ENCODE results near the gene FAT4. TPM values are rescaled to one million over a fixed set of nuclear protein-coding genes. Genes with fewer than 3 reads are reported as not detected.

Gene FAT4
- total RNA-seq, 2 experiments from 2014 or later, result 0.03 to 0.06 TPM

DNA sequence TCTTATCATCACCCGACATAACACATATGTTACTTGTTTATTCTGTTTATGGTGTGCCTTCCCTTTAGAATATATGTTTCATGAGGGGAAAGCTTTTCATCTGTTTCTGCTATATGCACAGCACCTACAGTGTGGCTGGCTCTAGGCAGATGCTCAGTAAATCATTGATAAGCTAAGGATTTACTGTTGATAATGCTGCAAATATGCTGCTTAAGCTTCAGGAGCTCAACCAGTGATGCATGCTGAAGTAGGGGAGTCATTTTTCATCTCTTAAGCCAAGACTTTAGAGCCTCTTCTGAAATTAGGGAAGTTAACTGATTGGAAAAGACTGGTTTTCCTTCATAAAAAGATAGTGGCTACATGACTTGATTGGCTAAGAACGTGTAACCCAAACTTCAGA, 16.4 kb downstream of the FAT4 start:
- DNase-seq (no peak), ATAC-seq (ENCODE audit: low read depth) (no peak)
- H3K9me3 Mint-ChIP-seq, result no peaks in the 10 kb centered on the region
- H3K4me1 Mint-ChIP-seq, result no peaks in the 10 kb centered on the region
- no peaks in the 10 kb centered on the region for H3K27me3 Mint-ChIP-seq
- H3K36me3 Mint-ChIP-seq, result no peaks in the 10 kb centered on the region
- H3K27ac Mint-ChIP-seq, result no peak overlapping the region
- POLR2A ChIA-PET, result no interaction called here
- H3K4me3 Mint-ChIP-seq, result no peak overlapping the region

DNA sequence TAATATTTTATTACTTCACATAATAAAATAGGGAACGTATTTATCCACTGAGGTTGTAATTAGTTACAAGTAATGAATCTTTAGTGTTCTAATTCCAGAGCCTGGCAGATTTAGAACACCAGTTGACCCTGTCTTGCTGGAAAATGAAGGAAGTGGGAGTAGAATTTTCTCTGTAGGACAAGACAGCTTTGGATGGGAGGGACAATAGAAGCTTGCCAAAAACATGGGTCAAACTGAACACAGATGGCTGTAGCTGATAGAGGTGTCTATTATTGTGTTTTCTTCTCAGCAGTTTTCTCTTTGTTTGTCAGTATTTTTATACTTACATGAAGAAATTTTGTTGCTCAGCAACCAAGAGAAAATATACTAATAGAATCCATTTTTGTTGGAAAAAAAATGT, 20.2 kb downstream of the FAT4 start:
- no peak for ATAC-seq (ENCODE audit: low read depth)
- Mint-ChIP-seq H3K9me3 (no peaks in the 10 kb centered on the region), H3K36me3 (no peaks in the 10 kb centered on the region), H3K4me3 (no peak overlapping the region), H3K27ac (no peak overlapping the region), H3K27me3 (no peaks in the 10 kb centered on the region), H3K4me1 (no peaks in the 10 kb centered on the region)
- POLR2A ChIA-PET, result no interaction called here
- no peak for DNase-seq

DNA sequence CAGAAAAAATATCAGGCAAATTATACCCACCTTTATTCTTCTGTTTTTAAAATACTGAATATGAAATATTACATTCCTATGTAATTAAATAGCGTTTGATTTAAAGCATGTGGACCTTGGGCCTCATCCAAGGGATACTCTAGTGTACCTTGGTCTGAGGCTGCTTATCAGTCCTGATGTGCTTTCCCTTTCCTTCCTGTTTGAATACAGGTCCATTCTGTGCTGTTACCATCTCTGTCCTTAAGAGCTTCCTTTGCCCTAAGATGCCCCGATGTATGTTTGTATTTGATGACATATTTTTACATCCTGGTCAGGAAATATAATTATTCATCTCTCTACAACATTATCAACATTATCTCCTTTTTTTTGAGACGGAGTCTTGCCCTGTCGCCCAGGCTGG, 24.1 kb downstream of the FAT4 start:
- POLR2A ChIA-PET, result no interaction called here
- DNase-seq, result no peak
- no peaks in the 10 kb centered on the region for H3K27me3 Mint-ChIP-seq

DNA sequence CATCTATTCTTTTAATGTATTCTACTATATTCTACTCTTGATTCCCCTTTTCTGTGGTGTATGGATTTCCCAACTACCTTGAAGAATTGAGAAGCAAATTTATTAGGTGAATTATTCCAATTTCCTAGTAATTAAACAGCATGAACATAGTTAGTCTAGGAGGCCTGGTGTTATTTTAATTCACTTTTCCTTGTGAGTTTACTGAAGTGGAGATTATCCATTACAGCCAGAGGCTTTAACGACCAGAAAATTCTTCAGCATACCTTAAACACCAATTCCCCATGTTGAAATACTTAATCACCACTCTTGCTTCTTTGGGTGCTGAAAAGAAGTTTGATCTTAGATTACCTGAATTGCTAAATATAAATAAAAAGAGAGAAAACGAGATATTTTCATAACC, 29.4 kb downstream of the FAT4 start:
- no peak for ATAC-seq (ENCODE audit: low read depth)
- H3K4me1 Mint-ChIP-seq, result no peaks in the 10 kb centered on the region
- POLR2A ChIA-PET, result no interaction called here
- no peak overlapping the region for H3K27ac Mint-ChIP-seq
- H3K4me3 Mint-ChIP-seq, result no peak overlapping the region
- H3K27me3 Mint-ChIP-seq, result no peaks in the 10 kb centered on the region
- no peaks in the 10 kb centered on the region for H3K36me3 Mint-ChIP-seq
- no peak for DNase-seq
- no peaks in the 10 kb centered on the region for H3K9me3 Mint-ChIP-seq

More for the DNA sequence above, 24.1 kb downstream of the FAT4 start:
- Mint-ChIP-seq H3K4me3 (no peak overlapping the region), H3K27ac (no peak overlapping the region), H3K9me3 (no peaks in the 10 kb centered on the region), H3K36me3 (no peaks in the 10 kb centered on the region), H3K4me1 (no peaks in the 10 kb centered on the region)
- no peak for ATAC-seq (ENCODE audit: low read depth)

DNA sequence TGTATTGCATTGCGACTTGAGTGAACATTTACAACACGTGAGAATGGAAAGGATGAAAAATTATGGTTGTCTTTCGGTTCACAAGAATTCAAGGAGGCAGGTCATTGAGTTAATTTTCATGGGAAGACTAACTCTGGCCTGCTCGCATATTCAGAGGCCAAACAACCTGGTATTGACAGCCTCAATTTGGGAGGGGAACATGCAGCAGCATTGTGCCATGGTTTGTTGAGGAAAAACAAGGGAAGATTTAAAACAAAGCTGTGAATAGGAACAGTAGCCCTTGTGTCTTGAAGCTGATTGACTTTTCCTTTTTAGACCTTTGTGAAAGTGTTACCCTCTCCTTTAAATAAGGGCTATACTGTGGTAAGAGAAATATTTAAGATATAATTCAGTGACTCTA, 31.9 kb downstream of the FAT4 start:
- POLR2A ChIA-PET, result no interaction called here
- Mint-ChIP-seq H3K27ac (no peak overlapping the region), H3K36me3 (no peaks in the 10 kb centered on the region), H3K27me3 (no peaks in the 10 kb centered on the region), H3K4me1 (no peaks in the 10 kb centered on the region), H3K4me3 (no peak overlapping the region), H3K9me3 (no peaks in the 10 kb centered on the region)
- no peak for DNase-seq
- ATAC-seq (ENCODE audit: low read depth), result no peak

DNA sequence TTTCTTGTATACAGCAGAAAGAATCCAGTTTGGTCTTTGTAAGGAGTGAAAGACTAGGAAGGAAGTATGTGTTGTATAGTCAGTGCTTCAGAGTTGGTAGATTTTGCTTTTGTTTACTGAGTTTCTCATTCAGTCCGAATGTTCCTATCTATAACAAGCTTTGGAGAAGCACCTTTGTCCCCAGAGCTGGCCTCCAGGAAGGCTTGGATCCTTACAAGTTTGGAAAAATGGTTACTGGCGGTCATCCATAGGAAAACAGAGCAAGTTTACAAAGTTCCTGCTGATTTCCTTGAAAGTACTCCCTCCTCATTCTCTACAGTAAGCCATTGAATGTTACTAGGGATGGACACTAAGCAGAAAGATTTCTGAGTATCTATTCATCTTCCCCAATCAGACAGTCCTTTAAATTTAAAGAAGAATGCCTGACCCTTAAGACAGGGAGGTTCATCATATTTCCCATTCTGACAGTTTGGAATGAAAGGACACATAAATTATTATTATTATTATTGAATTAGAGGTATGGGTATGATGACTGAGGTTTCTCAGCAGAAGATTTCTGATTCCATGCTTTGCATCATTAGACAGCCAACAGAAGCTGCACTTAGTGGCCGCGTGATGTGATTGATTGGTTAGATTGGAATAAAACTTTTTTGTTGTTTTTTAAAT, 35.8 kb downstream of the FAT4 start:
- ATAC-seq (ENCODE audit: low read depth) (no peak), DNase-seq (no peak)
- no peaks in the 10 kb centered on the region for H3K9me3 Mint-ChIP-seq
- H3K4me1 Mint-ChIP-seq, result no peaks in the 10 kb centered on the region
- H3K4me3 Mint-ChIP-seq, result no peak overlapping the region
- POLR2A ChIA-PET, result no interaction called here
- no peaks in the 10 kb centered on the region for H3K36me3 Mint-ChIP-seq
- H3K27ac Mint-ChIP-seq, result no peak overlapping the region
- no peaks in the 10 kb centered on the region for H3K27me3 Mint-ChIP-seq

DNA sequence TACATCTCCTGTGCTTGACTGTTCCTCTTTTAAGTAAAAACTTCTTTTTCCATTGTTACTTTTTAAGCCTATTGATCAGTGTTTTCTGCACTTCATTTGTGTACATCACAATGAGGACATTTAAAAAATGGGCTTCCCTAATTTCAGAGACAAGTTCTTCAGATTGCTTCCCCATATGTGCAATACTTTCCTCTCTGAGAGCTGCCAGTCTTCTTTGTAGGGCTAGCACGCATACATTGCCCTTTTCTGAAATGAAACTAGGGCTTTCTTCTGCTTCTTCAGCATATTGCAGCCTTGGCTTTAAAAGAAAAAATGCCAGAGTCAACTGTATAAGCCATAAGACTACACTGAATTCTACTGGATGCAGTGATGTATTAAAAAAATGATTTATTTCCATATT, 37.8 kb downstream of the FAT4 start:
- H3K27ac Mint-ChIP-seq, result no peak overlapping the region
- H3K4me1 Mint-ChIP-seq, result no peaks in the 10 kb centered on the region
- no peaks in the 10 kb centered on the region for H3K36me3 Mint-ChIP-seq
- H3K9me3 Mint-ChIP-seq, result no peaks in the 10 kb centered on the region
- POLR2A ChIA-PET, result no interaction called here
- H3K4me3 Mint-ChIP-seq, result no peak overlapping the region
- no peak for DNase-seq
- no peaks in the 10 kb centered on the region for H3K27me3 Mint-ChIP-seq
- ATAC-seq (ENCODE audit: low read depth), result no peak

DNA sequence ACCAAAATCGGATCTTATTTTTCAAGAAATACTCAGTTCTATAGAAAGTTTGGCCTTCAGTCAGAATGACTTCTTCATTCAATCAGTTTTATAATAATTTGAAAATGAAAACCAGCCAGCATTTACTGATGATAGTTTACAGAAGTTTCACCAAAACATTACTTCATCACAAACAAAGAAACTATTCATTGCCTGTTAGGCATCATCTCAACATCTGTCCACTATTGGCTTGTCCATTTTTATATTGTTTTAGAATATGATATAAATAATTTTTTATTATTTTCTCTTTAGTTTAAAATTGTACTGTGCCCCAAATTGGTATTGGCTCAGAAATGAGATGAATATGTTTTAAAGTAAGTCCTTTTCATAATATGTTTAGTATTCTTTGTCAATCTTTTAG, 38.4 kb downstream of the FAT4 start:
- H3K36me3 Mint-ChIP-seq, result no peaks in the 10 kb centered on the region
- H3K4me3 Mint-ChIP-seq, result no peak overlapping the region
- ATAC-seq (ENCODE audit: low read depth) (no peak), DNase-seq (no peak)
- POLR2A ChIA-PET, result no interaction called here
- no peaks in the 10 kb centered on the region for H3K9me3 Mint-ChIP-seq
- no peaks in the 10 kb centered on the region for H3K4me1 Mint-ChIP-seq
- no peaks in the 10 kb centered on the region for H3K27me3 Mint-ChIP-seq
- H3K27ac Mint-ChIP-seq, result no peak overlapping the region

DNA sequence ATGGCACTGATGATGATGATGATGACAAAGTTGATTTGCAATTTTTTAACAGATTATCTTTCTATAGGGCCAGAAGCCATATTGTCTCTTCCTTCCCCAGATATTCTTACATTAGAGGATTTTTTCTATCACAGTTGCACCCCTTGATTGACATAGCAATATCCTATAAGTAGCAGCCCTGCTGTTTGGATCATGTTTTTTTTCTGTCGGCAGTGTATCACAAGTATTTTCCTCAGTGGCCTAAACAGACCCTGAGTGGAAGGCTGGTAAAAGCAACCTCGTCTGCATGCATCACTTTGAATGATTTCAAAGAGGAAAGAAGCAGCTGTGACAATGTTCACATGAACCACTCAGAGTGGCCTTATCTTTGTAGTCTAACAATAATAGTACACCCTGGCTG, 41.0 kb downstream of the FAT4 start:
- no peak overlapping the region for H3K4me3 Mint-ChIP-seq
- POLR2A ChIA-PET, result no interaction called here
- no peak overlapping the region for H3K27ac Mint-ChIP-seq
- no peaks in the 10 kb centered on the region for H3K27me3 Mint-ChIP-seq
- no peaks in the 10 kb centered on the region for H3K4me1 Mint-ChIP-seq
- no peaks in the 10 kb centered on the region for H3K36me3 Mint-ChIP-seq
- H3K9me3 Mint-ChIP-seq, result no peaks in the 10 kb centered on the region
- ATAC-seq (ENCODE audit: low read depth), result no peak
- DNase-seq, result no peak

DNA sequence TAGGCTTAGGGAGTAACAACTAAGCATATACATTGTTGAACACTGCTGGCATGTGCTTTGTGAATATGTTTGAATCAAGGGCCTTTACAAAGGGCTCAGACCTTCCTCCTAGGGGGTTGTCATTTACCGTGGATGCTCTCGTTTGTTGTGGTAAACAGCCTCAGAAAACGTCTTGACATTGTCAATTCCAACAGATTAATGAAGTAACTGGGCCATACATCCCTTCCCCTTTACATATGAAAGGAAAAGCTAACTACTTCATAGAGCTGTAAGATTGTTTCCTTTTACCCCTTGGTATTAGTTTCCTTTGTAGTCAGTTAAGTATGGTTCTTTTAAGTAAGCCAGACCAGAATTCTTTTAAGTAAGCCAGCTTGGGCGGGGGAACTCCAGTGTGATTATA, 42.9 kb downstream of the FAT4 start:
- Mint-ChIP-seq H3K36me3 (no peaks in the 10 kb centered on the region), H3K4me1 (no peaks in the 10 kb centered on the region), H3K27ac (no peak overlapping the region), H3K27me3 (no peaks in the 10 kb centered on the region), H3K4me3 (no peak overlapping the region), H3K9me3 (no peaks in the 10 kb centered on the region)
- POLR2A ChIA-PET, result no interaction called here
- ATAC-seq (ENCODE audit: low read depth) (no peak), DNase-seq (no peak)

DNA sequence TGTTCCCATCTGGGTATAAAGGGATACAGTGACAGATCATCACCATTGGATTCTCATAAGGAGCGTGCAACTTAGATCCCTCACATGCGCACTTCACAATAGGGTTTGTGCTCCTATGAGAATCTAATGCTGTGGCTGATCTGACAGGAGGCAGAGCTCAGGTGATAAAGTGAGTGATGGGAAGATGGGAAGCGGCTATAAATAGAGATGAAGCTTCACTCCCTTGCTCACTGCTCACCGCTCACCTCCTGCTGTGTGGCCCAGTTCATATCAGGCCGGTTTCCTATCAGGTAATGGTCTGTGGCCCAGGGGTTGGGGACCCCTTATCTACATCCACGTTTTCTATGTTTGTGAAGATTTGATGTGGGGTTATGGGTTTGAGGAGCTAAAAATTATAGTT, 43.7 kb downstream of the FAT4 start:
- DNase-seq (no peak), ATAC-seq (ENCODE audit: low read depth) (no peak)
- POLR2A ChIA-PET, result no interaction called here
- no peak overlapping the region for H3K4me3 Mint-ChIP-seq
- no peaks in the 10 kb centered on the region for H3K4me1 Mint-ChIP-seq
- H3K27ac Mint-ChIP-seq, result no peak overlapping the region
- no peaks in the 10 kb centered on the region for H3K36me3 Mint-ChIP-seq
- H3K27me3 Mint-ChIP-seq, result no peaks in the 10 kb centered on the region
- no peaks in the 10 kb centered on the region for H3K9me3 Mint-ChIP-seq

DNA sequence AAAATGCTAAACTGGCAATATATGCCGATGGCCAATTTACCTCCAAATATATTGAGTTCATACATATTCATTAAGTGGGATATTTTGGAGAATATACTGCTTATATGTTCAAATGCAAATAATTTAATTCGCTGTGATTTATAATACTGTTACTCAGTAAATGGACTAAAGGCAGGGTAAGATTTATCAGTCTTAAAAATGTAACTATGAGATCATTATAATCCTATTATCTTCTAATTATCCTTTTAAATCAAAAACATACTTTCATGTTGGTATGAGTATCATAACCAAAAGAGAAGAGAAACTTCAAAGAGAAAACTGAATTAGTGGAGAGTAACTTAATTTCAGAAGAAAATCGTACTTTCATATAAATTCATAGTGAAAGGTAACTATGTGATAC, 44.6 kb downstream of the FAT4 start:
- DNase-seq (no peak), ATAC-seq (ENCODE audit: low read depth) (no peak)
- H3K4me3 Mint-ChIP-seq, result no peak overlapping the region
- H3K27ac Mint-ChIP-seq, result no peak overlapping the region
- H3K9me3 Mint-ChIP-seq, result peaks cover 1% of the 10 kb centered on the region
- no peaks in the 10 kb centered on the region for H3K36me3 Mint-ChIP-seq
- no peaks in the 10 kb centered on the region for H3K27me3 Mint-ChIP-seq
- H3K4me1 Mint-ChIP-seq, result no peaks in the 10 kb centered on the region
- POLR2A ChIA-PET, result no interaction called here

DNA sequence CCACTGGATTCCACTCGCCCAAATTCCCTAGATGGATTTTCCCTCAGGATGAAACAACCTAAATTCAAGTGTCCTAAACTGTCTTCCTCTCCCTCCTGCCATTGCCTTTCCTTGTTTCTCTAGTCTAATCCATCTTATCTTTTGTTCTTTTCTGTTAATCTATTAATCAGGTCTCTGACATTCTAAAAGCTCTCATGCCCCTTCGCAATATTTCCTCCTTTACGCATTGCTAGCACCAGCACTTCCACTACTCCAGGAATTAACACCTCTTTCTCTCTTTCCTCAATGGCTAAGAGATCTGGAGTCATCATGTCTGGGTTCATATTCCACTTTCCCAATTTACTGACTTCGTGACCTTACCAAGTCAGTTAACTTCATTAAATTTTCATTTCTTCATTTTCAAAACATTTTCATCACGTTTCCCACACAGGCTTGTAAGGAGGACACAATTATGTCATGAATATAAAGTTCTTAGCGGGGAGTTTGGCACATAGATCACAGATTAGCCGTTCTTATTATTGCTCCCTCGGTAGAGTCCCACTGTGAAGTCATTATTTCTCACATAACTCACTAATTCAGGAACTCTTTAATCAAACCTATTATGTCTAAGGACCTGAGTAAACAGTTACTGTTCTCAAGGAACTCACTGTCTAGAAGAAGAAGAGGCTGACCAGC, 45.3 kb downstream of the FAT4 start:
- Mint-ChIP-seq H3K4me1 (no peaks in the 10 kb centered on the region), H3K27me3 (no peaks in the 10 kb centered on the region), H3K9me3 (peaks cover 4% of the 10 kb centered on the region), H3K36me3 (no peaks in the 10 kb centered on the region), H3K27ac (no peak overlapping the region), H3K4me3 (no peak overlapping the region)
- DNase-seq, result no peak
- ATAC-seq (ENCODE audit: low read depth), result no peak
- POLR2A ChIA-PET, result no interaction called here

DNA sequence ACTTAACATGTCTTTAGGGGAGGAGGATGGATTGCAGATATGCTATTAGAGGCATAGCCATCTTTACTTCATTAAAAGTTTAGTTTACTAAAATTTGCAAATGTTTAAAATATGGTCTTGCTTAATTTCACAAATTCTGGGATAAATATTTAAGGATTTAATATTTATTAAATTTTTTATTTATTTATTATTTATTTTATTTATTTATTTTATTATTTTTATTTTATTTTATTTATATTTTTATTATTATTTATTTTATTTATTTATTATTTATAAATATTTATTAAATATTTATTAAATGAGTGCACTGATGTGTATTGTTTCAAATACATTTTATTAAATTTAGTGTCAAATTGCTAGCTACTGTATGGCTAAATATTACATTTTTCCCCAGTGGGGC, 46.0 kb downstream of the FAT4 start:
- H3K27me3 Mint-ChIP-seq, result no peaks in the 10 kb centered on the region
- peaks cover 4% of the 10 kb centered on the region for H3K9me3 Mint-ChIP-seq
- H3K4me3 Mint-ChIP-seq, result no peak overlapping the region
- H3K27ac Mint-ChIP-seq, result no peak overlapping the region
- POLR2A ChIA-PET, result no interaction called here
- ATAC-seq (ENCODE audit: low read depth) (no peak), DNase-seq (no peak)
- no peaks in the 10 kb centered on the region for H3K36me3 Mint-ChIP-seq
- no peaks in the 10 kb centered on the region for H3K4me1 Mint-ChIP-seq
